ENCODE data around the gene KCNAB2. TPM values are rescaled to one million over a fixed set of nuclear protein-coding genes. Genes with fewer than 3 reads are reported as not detected.
"Not testable (repeated sequence)": the region's sequence is repeated elsewhere in the genome, so short reads cannot be mapped to it uniquely, and the experiment has no call there.

KCNAB2 gene
- polyA plus RNA-seq, 1 of the 3 experiments (the other 2 are of a cell fraction) = 7.6 TPM

DNA sequence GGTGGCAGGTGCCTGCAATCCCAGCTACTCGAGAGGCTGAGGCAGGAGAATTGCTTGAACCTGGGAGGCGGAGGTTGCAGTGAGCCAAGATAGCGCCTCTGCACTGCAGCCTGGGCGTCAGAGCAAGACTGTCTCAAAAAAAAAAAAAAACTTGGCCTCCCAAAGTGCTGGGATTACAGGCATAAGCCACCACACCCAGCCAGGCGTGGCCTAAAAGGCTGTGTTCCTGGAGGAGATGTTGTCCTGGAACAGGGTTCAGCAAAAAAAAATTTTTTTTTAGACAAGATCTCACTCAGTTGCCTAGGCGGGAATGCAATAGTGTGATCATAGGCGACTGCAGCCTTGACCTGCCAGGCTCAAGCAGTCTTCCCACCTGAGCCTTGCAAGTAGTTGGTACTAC lies 28.0 kb upstream of the KCNAB2 start:
- H3K9me2 ChIP-seq; H3K4me3 ChIP-seq (ENCODE audit: low read depth in 2 of 2, low read length in 1 of 2); H3K4me1 ChIP-seq (ENCODE audit: control insufficient read depth in 1 of 2, insufficient read depth in 2 of 2, low read depth in 1 of 2, low read length in 1 of 2); H3K9me3 ChIP-seq; H3K27ac ChIP-seq (ENCODE audit: low read depth in 2 of 2, low read length in 1 of 2); H3K4me2 ChIP-seq; H3K9ac ChIP-seq; H2AFZ ChIP-seq (ENCODE audit: low read depth); POLR2A ChIA-PET; DNase-seq; H4K20me1 ChIP-seq (ENCODE audit: insufficient read depth); H3K27me3 ChIP-seq (ENCODE audit: insufficient read depth); H3K79me2 ChIP-seq (ENCODE audit: insufficient read depth); H3K36me3 ChIP-seq (replicated peaks in 1 of 2; ENCODE audit: control insufficient read depth in 1 of 2, insufficient read depth in 2 of 2, low read length in 1 of 2); H3F3A ChIP-seq (replicated peaks; ENCODE audit: insufficient read depth): not testable (repeated sequence)
- 75% methylated on average over 7 of the region's 7 CpGs for WGBS (ENCODE audit: low lambda C conversion rate)
- CTCF ChIA-PET = interaction anchor here (1.1 to 4.8 kb wide), 2 partner anchors 16 to 43 kb away, joined by 4 to 23 read pairs; no protein-coding TSS in a partner anchor

DNA sequence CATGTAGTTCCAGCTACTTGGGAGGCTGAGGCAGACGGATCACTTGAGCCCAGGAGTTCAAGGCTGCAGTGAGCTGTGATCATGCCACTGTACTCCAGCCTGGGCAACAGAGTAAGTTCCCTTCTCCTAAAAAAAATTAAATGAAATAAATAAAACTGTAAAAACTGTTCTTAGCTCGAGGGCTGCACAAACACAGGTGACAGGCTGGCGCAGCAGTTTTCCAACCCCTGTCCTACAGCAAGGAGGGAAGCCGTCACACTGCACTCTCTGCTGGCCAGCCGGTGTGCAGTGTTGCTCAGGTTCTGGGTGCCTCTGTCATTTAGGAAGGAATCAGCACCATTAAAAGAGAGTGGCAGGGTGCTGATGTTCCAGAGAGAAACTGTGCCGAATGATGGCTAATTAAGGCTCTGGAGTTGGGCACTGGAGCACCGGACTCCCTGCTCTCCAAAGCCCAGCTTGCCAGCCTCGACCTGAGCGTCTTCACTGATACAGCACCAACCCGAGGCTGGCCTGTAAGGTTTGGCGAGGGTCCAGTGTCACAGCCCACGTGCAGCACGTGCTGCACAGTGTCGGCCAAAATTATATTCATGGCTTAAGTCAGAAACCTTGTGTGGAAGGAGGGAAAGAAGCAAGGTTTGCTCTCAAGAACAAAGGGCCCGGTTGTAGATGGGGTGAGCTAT lies 26.4 kb upstream of the KCNAB2 start:
- Histone ChIP-seq H3K4me1 (ENCODE audit: control insufficient read depth in 1 of 2, insufficient read depth in 2 of 2, low read depth in 1 of 2, low read length in 1 of 2) (no peaks in the 10 kb centered on the region), H2AFZ (ENCODE audit: low read depth) (no peak overlapping the region), H3K27me3 (ENCODE audit: insufficient read depth) (no peaks in the 10 kb centered on the region), H4K20me1 (ENCODE audit: insufficient read depth) (no peaks in the 10 kb centered on the region), H3K4me3 (ENCODE audit: low read depth in 2 of 2, low read length in 1 of 2) (no peak overlapping the region), H3K9ac (no peak overlapping the region), H3K9me3 (no peaks in the 10 kb centered on the region), H3K4me2 (no peak overlapping the region), H3K36me3 (replicated peaks in 1 of 2; ENCODE audit: control insufficient read depth in 1 of 2, insufficient read depth in 2 of 2, low read length in 1 of 2) (no peaks in the 10 kb centered on the region), H3K79me2 (ENCODE audit: insufficient read depth) (no peaks in the 10 kb centered on the region), H3K27ac (ENCODE audit: low read depth in 2 of 2, low read length in 1 of 2) (no peak overlapping the region), H3K9me2 (no peaks in the 10 kb centered on the region), H3F3A (replicated peaks; ENCODE audit: insufficient read depth) (no peaks in the 10 kb centered on the region)
- WGBS (ENCODE audit: low lambda C conversion rate) = 69% methylated on average over 12 of the region's 15 CpGs
- TF ChIP-seq RAD21 (IDR thresholded peaks at IDR 0.05; ENCODE audit: low read length) (no peak), FOXM1 (IDR thresholded peaks at IDR 0.05; ENCODE audit: low read depth) (no peak), TEAD4 (IDR thresholded peaks at IDR 0.05; ENCODE audit: borderline replicate concordance, insufficient read depth) (no peak), YY1 (IDR thresholded peaks at IDR 0.05; ENCODE audit: low read depth) (no peak), NFIC (IDR thresholded peaks at IDR 0.05; ENCODE audit: borderline replicate concordance) (no peak)
- TF ChIP-seq, protein P1, sequence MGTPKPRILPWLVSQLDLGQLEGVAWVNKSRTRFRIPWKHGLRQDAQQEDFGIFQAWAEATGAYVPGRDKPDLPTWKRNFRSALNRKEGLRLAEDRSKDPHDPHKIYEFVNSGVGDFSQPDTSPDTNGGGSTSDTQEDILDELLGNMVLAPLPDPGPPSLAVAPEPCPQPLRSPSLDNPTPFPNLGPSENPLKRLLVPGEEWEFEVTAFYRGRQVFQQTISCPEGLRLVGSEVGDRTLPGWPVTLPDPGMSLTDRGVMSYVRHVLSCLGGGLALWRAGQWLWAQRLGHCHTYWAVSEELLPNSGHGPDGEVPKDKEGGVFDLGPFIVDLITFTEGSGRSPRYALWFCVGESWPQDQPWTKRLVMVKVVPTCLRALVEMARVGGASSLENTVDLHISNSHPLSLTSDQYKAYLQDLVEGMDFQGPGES (IDR thresholded peaks at IDR 0.05; ENCODE audit: low read depth, low read length) = no peak
- CTCF ChIA-PET = interaction anchor here (0.7 to 4.8 kb wide), 4 partner anchors 15 to 282 kb away, joined by 3 to 23 read pairs (median 4); no protein-coding TSS in a partner anchor
- POLR2A ChIA-PET = no interaction called here
- DNase-seq = no peak

DNA sequence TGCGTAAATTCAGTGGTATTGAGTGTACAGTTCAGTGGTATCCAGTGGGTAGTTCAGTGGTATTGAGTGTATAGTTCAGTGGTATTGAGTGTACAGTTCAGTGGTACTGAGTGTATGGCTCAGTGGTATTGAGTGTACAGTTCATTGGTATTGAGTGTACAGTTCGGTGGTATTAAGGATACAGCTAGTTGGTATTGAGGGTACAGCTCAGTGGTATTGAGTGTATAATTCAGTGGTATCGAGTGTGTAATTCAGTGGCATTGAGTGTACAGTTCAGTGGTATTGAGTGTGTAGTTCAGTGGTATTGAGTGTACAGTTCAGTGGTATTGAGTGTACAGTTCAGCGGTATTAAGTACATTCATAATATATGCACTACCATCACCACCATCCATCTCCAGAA lies 23.5 kb upstream of the KCNAB2 start:
- 90% methylated on average over 4 of the region's 4 CpGs for WGBS (ENCODE audit: low lambda C conversion rate)
- CTCF ChIA-PET = no interaction called here
- POLR2A ChIA-PET = no interaction called here
- no peak overlapping the region for H3K9ac ChIP-seq
- H3K27me3 ChIP-seq (ENCODE audit: insufficient read depth) = no peaks in the 10 kb centered on the region
- H3K9me2 ChIP-seq = no peaks in the 10 kb centered on the region
- H3F3A ChIP-seq (replicated peaks; ENCODE audit: insufficient read depth) = no peaks in the 10 kb centered on the region
- DNase-seq = no peak
- no peak overlapping the region for H2AFZ ChIP-seq (ENCODE audit: low read depth)
- no peak overlapping the region for H3K27ac ChIP-seq (ENCODE audit: low read depth in 2 of 2, low read length in 1 of 2)
- no peak overlapping the region for H3K4me2 ChIP-seq
- H4K20me1 ChIP-seq (ENCODE audit: insufficient read depth) = no peaks in the 10 kb centered on the region
- H3K4me3 ChIP-seq (ENCODE audit: low read depth in 2 of 2, low read length in 1 of 2) = no peak overlapping the region
- no peaks in the 10 kb centered on the region for H3K9me3 ChIP-seq
- H3K4me1 ChIP-seq (ENCODE audit: control insufficient read depth in 1 of 2, insufficient read depth in 2 of 2, low read depth in 1 of 2, low read length in 1 of 2) = no peaks in the 10 kb centered on the region; a peak in 1 of 4 replicates
- no peaks in the 10 kb centered on the region for H3K36me3 ChIP-seq (replicated peaks in 1 of 2; ENCODE audit: control insufficient read depth in 1 of 2, insufficient read depth in 2 of 2, low read length in 1 of 2)
- H3K79me2 ChIP-seq (ENCODE audit: insufficient read depth) = no peaks in the 10 kb centered on the region
- TF ChIP-seq RCOR1 (IDR thresholded peaks at IDR 0.05; ENCODE audit: low read length) = no peak
- TF ChIP-seq RFX5 (IDR thresholded peaks at IDR 0.05; ENCODE audit: low read length) = no peak
- no peak for TF ChIP-seq NFIC (IDR thresholded peaks at IDR 0.05; ENCODE audit: borderline replicate concordance)
- TF ChIP-seq GABPA (IDR thresholded peaks at IDR 0.05; ENCODE audit: low read depth) = no peak
- TF ChIP-seq, protein P2, sequence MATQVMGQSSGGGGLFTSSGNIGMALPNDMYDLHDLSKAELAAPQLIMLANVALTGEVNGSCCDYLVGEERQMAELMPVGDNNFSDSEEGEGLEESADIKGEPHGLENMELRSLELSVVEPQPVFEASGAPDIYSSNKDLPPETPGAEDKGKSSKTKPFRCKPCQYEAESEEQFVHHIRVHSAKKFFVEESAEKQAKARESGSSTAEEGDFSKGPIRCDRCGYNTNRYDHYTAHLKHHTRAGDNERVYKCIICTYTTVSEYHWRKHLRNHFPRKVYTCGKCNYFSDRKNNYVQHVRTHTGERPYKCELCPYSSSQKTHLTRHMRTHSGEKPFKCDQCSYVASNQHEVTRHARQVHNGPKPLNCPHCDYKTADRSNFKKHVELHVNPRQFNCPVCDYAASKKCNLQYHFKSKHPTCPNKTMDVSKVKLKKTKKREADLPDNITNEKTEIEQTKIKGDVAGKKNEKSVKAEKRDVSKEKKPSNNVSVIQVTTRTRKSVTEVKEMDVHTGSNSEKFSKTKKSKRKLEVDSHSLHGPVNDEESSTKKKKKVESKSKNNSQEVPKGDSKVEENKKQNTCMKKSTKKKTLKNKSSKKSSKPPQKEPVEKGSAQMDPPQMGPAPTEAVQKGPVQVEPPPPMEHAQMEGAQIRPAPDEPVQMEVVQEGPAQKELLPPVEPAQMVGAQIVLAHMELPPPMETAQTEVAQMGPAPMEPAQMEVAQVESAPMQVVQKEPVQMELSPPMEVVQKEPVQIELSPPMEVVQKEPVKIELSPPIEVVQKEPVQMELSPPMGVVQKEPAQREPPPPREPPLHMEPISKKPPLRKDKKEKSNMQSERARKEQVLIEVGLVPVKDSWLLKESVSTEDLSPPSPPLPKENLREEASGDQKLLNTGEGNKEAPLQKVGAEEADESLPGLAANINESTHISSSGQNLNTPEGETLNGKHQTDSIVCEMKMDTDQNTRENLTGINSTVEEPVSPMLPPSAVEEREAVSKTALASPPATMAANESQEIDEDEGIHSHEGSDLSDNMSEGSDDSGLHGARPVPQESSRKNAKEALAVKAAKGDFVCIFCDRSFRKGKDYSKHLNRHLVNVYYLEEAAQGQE (IDR thresholded peaks at IDR 0.05; ENCODE audit: low read depth, low read length) = no peak
- no peak for TF ChIP-seq JUND (IDR thresholded peaks at IDR 0.05)
- no peak for TF ChIP-seq TCF12 (IDR thresholded peaks at IDR 0.05)
- no peak for TF ChIP-seq POLR2AphosphoS5 (IDR thresholded peaks at IDR 0.05; ENCODE audit: low read depth, low read length)
- TF ChIP-seq ELF1 (IDR thresholded peaks at IDR 0.05) = no peak
- TF ChIP-seq EP300 (IDR thresholded peaks at IDR 0.05; ENCODE audit: borderline replicate concordance in 1 of 2, low read depth in 1 of 2, low read length in 1 of 2) = no peak
- TF ChIP-seq SIN3A (IDR thresholded peaks at IDR 0.05; ENCODE audit: borderline replicate concordance, low read depth, low read length) = no peak
- TF ChIP-seq, protein P1 (IDR thresholded peaks at IDR 0.05; ENCODE audit: low read depth, low read length) = no peak
- TF ChIP-seq MXI1 (IDR thresholded peaks at IDR 0.05; ENCODE audit: low read depth, low read length) = no peak
